Type B pancreatic cell (in vitro differentiated cells): ENCODE data around the gene C5orf15. TPM values are rescaled to one million over a fixed set of nuclear protein-coding genes. Genes with fewer than 3 reads are reported as not detected.

ENCODE experiments used
- DNase-seq: peaks from one replicate; pipeline ENCODE4 v3.0.0; 2021; ENCODE audit warnings: mixed read lengths; ENCODE audit not compliant: unreplicated experiment; ENCODE audit errors: extremely low spot score
- H3K27ac Mint-ChIP-seq: 2 replicates; pipeline ENCODE4 v1.8.0; 2021; ENCODE audit warnings: mild to moderate bottlenecking, mixed read lengths
- H3K27me3 Mint-ChIP-seq: 2 replicates; pipeline ENCODE4 v1.8.0; 2021; ENCODE audit warnings: mixed read lengths
- H3K36me3 Mint-ChIP-seq: 2 replicates; pipeline ENCODE4 v1.8.0; 2021; ENCODE audit warnings: mixed read lengths
- H3K4me1 Mint-ChIP-seq: one replicate; pipeline ENCODE4 v1.8.0; 2021; ENCODE audit warnings: mixed read lengths; ENCODE audit not compliant: unreplicated experiment
- H3K4me3 Mint-ChIP-seq: 2 replicates; pipeline ENCODE4 v1.8.0; 2021; ENCODE audit warnings: mild to moderate bottlenecking, mixed read lengths
- H3K9me3 Mint-ChIP-seq: 2 replicates; pipeline ENCODE4 v1.8.0; 2021; ENCODE audit warnings: mixed read lengths
- CTCF ChIP-seq: fragments of 200-600 bp; sonication (generic); conservative IDR thresholded peaks from 2 replicates; pipeline ENCODE4 v1.5.0; 2021; ENCODE audit warnings: antibody characterized with exemption, mild to moderate bottlenecking
- total RNA-seq: library from RNA; stranded (reverse); gene quantifications from 2 replicates; pipeline ENCODE4 v1.2.1, GENCODE V29; 2021; ENCODE audit warnings: low replicate concordance

Gene C5orf15
- total RNA-seq, 1 donor from 2014 or later, result 47.2 TPM

GRCh38 chr5:133930813-133931090 is 37.7 kb downstream of the C5orf15 start:
- H3K27ac Mint-ChIP-seq, result no peak overlapping the region

GRCh38 chr5:133930061-133930812 is 38.2 kb downstream of the C5orf15 start:
- Mint-ChIP-seq H3K9me3 (no peaks in the 10 kb centered on the region), H3K27ac (no peak overlapping the region), H3K4me3 (no peak overlapping the region), H3K4me1 (peaks cover 12% of the 10 kb centered on the region), H3K27me3 (peaks cover 36% of the 10 kb centered on the region), H3K36me3 (no peaks in the 10 kb centered on the region)
- DNase-seq, result no peak
- TF ChIP-seq CTCF, result no peak

More at GRCh38 chr5:133930813-133931090, 37.7 kb downstream of the C5orf15 start:
- no peak for DNase-seq
- no peak for TF ChIP-seq CTCF
- Mint-ChIP-seq H3K9me3 (no peaks in the 10 kb centered on the region), H3K4me1 (peaks cover 9% of the 10 kb centered on the region), H3K4me3 (no peak overlapping the region), H3K36me3 (no peaks in the 10 kb centered on the region), H3K27me3 (peaks cover 33% of the 10 kb centered on the region)

GRCh38 chr5:133928587-133929393 is 39.6 kb downstream of the C5orf15 start:
- Mint-ChIP-seq H3K27ac (no peak overlapping the region), H3K9me3 (no peaks in the 10 kb centered on the region)
- TF ChIP-seq CTCF, result no peak

GRCh38 chr5:133927300-133928180 is 40.9 kb downstream of the C5orf15 start:
- peaks cover 19% of the 10 kb centered on the region for H3K4me1 Mint-ChIP-seq
- DNase-seq, result no peak
- H3K27ac Mint-ChIP-seq, result peak overlapping the region; percentile 64

More at GRCh38 chr5:133928587-133929393, 39.6 kb downstream of the C5orf15 start:
- H3K36me3 Mint-ChIP-seq, result no peaks in the 10 kb centered on the region
- no peak overlapping the region for H3K4me3 Mint-ChIP-seq
- H3K27me3 Mint-ChIP-seq, result peaks cover 45% of the 10 kb centered on the region
- peaks cover 17% of the 10 kb centered on the region for H3K4me1 Mint-ChIP-seq
- DNase-seq, result no peak

More at GRCh38 chr5:133927300-133928180, 40.9 kb downstream of the C5orf15 start:
- Mint-ChIP-seq H3K4me3 (no peak overlapping the region), H3K9me3 (no peaks in the 10 kb centered on the region), H3K27me3 (peaks cover 45% of the 10 kb centered on the region), H3K36me3 (no peaks in the 10 kb centered on the region)
- TF ChIP-seq CTCF, result no peak
